Mucosa of descending colon (tissue), 3 donors: Measurements from ENCODE around the gene PCSK7. TPM values are rescaled to one million over a fixed set of nuclear protein-coding genes. Genes with fewer than 3 reads are reported as not detected.
"Not testable (repeated sequence)": the region's sequence is repeated elsewhere in the genome, so short reads cannot be mapped to it uniquely, and the experiment has no call there.

Experiments used
- ATAC-seq: fragments of 200-7000 bp; cut with Tn5 transposase; one replicate; pipeline ENCODE4 v1.9.1; 2020; ENCODE audit warnings: mild to moderate bottlenecking, moderate library complexity
- DNase-seq, 3 donors: peaks; one replicate each; pipeline ENCODE4 v3.0.0-alpha.2; 2020
- H3K36me3 ChIP-seq: fragments of 200-600 bp; one replicate; pipeline ENCODE4 v1.8.0; 2021; ENCODE audit warnings: low read depth, mild to moderate bottlenecking
- H3K4me1 ChIP-seq: fragments of 200-600 bp; one replicate; pipeline ENCODE4 v1.8.0; 2021; ENCODE audit warnings: low read depth, mild to moderate bottlenecking
- H3K4me3 ChIP-seq: fragments of 200-600 bp; one replicate; pipeline ENCODE4 v1.8.0; 2021; ENCODE audit warnings: mild to moderate bottlenecking
- H3K9me3 ChIP-seq: fragments of 200-600 bp; one replicate; pipeline ENCODE4 v1.8.0; 2021; ENCODE audit warnings: mild to moderate bottlenecking
- intact Hi-C, 2 donors: fragments of 100-400 bp; cut with DNase I in 1 of 2; cut with micrococcal nuclease in 1 of 2; formaldehyde crosslinking; loops; one replicate each; pipeline versions ENCODE4 v1.11.0 to v1.11.1; 2022; cut with DNase I, micrococcal nuclease
- total RNA-seq, 3 donors: library from RNA; stranded (reverse); fragmentation: NEBNext Ultra II Directional in 2 of 3; extraction: Animal tissue kit (Norgen Biotek cat#: 25700) in 2 of 3; gene quantifications; one replicate each; pipeline versions ENCODE4 v1.2.1 to v1.2.4, GENCODE V29; 2021 to 2023
- TF ChIP-seq, protein P1 (sequence below): fragments of 200-600 bp; IDR thresholded peaks from one replicate; pipeline ENCODE4 v1.8.0; 2022; ENCODE audit warnings: antibody characterized with exemption, mild to moderate bottlenecking
- donor health status: DM: no; HTN: no; CAD: no; lungs with moderate emphysema.
- donor health status: DM: no; HTN: no; CAD: no.
- donor health status: DM: no; HTN: yes; CAD: no.

The PCSK7 gene
- total RNA-seq, 3 donors from 2014 or later, result 138 to 252 (median 181) TPM

DNA sequence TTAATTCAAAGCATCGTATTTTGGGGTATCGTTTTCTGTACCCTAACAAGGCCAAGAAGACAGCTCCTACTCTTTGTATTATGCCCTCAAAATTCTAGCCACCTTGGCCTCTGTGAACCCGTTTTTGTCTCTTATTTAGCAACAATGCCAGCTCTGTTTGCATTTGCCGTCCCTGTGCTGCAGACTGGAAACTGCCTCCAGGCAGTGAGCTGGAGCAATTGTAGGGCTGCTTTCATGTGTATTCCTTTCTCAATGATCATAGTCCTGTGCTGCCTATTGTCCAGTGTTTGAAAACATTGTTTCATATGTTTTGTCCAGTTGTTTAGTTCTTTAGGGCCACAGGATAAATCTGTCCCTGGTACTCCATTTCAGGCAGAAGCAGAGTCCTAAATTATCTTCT lies 39.3 kb upstream of the PCSK7 start:
- Histone ChIP-seq H3K9me3 (peaks cover 5% of the 10 kb centered on the region), H3K36me3 (no peaks in the 10 kb centered on the region), H3K4me1 (no peaks in the 10 kb centered on the region), H3K4me3 (no peak overlapping the region)
- no peak for DNase-seq
- intact Hi-C loops, result no loop called here
- TF ChIP-seq, protein P1, sequence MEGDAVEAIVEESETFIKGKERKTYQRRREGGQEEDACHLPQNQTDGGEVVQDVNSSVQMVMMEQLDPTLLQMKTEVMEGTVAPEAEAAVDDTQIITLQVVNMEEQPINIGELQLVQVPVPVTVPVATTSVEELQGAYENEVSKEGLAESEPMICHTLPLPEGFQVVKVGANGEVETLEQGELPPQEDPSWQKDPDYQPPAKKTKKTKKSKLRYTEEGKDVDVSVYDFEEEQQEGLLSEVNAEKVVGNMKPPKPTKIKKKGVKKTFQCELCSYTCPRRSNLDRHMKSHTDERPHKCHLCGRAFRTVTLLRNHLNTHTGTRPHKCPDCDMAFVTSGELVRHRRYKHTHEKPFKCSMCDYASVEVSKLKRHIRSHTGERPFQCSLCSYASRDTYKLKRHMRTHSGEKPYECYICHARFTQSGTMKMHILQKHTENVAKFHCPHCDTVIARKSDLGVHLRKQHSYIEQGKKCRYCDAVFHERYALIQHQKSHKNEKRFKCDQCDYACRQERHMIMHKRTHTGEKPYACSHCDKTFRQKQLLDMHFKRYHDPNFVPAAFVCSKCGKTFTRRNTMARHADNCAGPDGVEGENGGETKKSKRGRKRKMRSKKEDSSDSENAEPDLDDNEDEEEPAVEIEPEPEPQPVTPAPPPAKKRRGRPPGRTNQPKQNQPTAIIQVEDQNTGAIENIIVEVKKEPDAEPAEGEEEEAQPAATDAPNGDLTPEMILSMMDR, result no peak
- no peak for ATAC-seq

DNA sequence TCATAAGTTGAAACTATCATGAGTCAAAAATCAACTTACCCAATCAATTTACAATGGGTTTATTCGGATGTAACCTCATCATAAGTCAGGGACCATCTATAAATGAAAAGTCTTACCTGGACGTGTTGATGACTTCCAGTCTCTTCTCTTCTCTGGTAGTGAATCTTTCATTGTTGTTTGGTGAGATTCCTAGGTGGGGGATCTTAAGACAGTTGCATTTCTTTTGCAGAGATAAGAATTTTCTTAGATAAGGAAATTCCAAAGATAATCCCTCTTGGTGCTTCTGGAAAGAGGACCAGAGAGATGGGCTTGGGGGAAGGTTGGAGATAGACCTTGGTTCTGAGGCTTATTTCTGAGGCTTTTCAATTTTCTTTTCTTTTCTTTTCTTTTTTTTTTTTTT lies 38.0 kb upstream of the PCSK7 start:
- intact Hi-C loops, result no loop called here
- TF ChIP-seq, protein P1, result no peak
- no peak for ATAC-seq

DNA sequence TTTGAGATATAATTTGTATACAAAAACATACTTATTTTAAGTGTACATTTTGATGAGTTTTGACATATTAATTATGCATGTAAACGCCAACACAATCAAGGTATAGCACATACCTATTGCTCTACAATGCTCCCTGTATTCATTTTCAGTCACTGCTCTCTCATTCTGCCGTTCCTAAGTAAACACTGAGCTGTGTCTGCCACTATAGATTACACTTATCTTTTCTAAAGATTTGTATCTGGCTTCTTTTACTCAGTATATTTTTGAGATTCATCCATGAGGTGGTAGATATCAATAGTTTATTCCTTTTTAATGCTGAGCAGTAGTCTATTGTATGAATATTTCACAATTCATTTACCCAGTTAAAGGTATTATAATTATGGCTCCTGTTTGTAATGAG lies 33.9 kb upstream of the PCSK7 start:
- no peaks in the 10 kb centered on the region for H3K36me3 ChIP-seq
- intact Hi-C loops, result no loop called here
- H3K4me1 ChIP-seq, result no peaks in the 10 kb centered on the region
- TF ChIP-seq, protein P1, result no peak
- ATAC-seq (no peak), DNase-seq (no peak)
- H3K9me3 ChIP-seq, result no peaks in the 10 kb centered on the region
- H3K4me3 ChIP-seq, result no peak overlapping the region

More for the DNA sequence above, 38.0 kb upstream of the PCSK7 start:
- DNase-seq, result no peak
- Histone ChIP-seq H3K36me3 (no peaks in the 10 kb centered on the region), H3K9me3 (peaks cover 5% of the 10 kb centered on the region), H3K4me3 (no peak overlapping the region), H3K4me1 (no peaks in the 10 kb centered on the region)

DNA sequence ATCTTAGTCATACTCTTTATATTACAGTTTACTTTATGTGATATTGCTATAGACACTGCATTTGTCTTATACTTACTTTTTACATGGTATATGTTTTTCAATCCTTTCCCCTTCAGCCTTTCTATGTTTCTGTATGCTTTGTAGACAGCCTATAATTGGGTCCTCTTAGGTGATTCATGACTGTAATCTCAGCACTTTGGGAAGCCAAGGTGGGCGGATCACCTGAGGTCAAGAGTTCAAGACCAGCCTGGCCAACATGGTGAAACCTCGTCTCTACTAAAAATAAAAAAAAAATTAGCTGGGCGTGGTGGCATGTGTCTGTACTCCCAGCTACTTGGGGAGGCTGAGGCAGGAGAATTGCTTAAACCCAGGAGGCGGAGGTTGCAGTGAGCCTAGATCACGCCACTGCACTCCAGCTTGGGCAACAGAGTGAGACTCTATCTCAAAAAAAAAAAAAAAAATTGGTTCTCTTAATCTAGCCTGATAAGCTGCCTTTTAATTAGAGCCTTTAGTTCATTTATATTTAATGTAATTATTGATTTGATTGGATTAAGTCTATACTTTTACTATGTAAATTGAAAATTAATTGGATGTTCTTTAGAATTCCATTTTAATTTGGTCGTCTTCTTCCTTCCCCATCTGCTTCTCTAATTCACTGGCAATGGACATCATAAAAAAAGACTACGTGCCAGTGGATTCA lies 32.9 kb upstream of the PCSK7 start:
- not testable (repeated sequence) for H3K9me3 ChIP-seq

DNA sequence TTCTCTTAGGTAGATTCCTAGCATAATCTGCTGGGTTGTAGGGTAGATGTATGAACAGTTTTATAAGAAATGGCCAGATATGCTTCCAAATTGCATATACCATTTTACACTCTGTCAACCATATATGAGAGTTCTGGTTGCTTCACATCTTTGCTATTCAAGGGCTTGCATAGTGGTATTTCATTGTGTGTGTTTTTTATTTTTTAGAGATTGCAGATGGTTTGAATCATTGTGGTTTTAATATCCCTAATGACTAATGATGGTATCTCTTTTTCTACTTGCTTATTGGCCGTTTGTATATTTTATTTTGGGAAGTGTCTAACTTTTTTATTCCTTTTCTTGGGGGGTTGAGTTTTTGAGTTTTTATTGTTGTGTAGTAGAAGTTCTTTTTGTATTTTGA lies 27.5 kb upstream of the PCSK7 start:
- no peak for DNase-seq
- ATAC-seq, result no peak
- intact Hi-C loops, result no loop called here
- no peaks in the 10 kb centered on the region for H3K4me1 ChIP-seq
- H3K4me3 ChIP-seq, result no peak overlapping the region
- H3K36me3 ChIP-seq, result no peaks in the 10 kb centered on the region
- no peaks in the 10 kb centered on the region for H3K9me3 ChIP-seq
- TF ChIP-seq, protein P1, result no peak

More for the DNA sequence above, 32.9 kb upstream of the PCSK7 start:
- DNase-seq, H3K4me1 ChIP-seq, ATAC-seq, intact Hi-C loops, H3K36me3 ChIP-seq, H3K4me3 ChIP-seq: not testable (repeated sequence)

DNA sequence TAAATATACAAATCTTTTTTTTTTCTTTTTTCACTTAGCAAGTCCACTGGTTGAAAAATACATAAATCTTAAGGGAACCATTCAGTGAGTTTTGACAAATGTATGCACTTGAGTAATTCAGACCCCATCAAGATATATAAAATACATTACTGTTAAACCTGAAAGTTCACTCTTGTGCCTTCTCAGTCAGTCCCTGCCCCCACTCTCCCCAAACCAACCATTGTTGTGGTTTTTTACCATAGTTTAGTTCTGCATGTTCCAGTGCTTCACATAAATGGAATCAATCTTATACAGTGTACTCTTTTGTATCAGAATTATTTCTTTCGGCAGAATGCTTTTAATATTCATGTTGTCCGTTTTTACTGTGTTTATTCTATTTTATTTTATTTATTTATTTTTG lies 26.7 kb upstream of the PCSK7 start:
- intact Hi-C loops, result no loop called here
- Histone ChIP-seq H3K9me3 (no peaks in the 10 kb centered on the region), H3K4me3 (no peak overlapping the region), H3K36me3 (no peaks in the 10 kb centered on the region), H3K4me1 (no peaks in the 10 kb centered on the region)
- ATAC-seq (no peak), DNase-seq (no peak)
- TF ChIP-seq, protein P1, result no peak
